Erythroblast (primary cell): Measurements from ENCODE around the gene DOCK9.

Experiments used
- GATA1 ChIP-seq: IDR thresholded peaks from 2 replicates; pipeline ENCODE4 v1.6.1; 2011; ENCODE audit warnings: low read depth, mild to moderate bottlenecking, control low read depth, low read length, moderate library complexity
- POLR2A ChIP-seq: IDR thresholded peaks from 2 replicates; pipeline ENCODE4 v1.6.1; 2011; ENCODE audit warnings: mild to moderate bottlenecking, low read length

DNA sequence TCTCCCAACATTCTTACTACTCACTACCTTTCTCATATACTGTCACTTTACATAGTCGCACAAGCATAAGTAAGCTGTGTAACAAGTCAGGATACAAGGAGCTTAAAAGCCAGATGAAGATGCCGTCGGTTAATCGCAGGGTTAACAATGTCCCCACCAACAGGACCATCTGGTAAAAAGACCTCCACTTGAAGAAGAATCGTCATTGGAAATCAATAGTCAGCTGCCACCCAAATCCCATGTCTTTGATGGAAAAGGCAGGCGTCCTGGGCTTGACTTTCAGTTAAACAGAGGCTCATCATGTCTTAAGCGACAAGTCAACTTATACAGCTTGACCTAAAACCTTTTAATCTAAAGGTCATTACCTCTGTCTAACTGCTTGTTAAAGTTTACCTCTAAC, 27.2 kb downstream of the DOCK9 start:
- no peak for TF ChIP-seq POLR2A
- TF ChIP-seq GATA1: no peak
